Measurements from ENCODE around the gene PRELID2.

GRCh38 chr5:145764325-145764724, 70.8 kb downstream of the PRELID2 start:
- TF ChIP-seq ARNTL (CRISPR knock-in tag; IDR thresholded peaks at IDR 0.05; ENCODE audit: borderline replicate concordance, low read depth): no peak
- no peak for TF ChIP-seq CSRNP3 (CRISPR knock-in tag; IDR thresholded peaks at IDR 0.05)
